Stimulated activated CD8-positive, alpha-beta memory T cell treated with anti-CD3 and anti-CD28 coated beads, Interleukin-12 subunit alpha, Interleukin-12 subunit beta, amount 100 ng/mL, for 1 hour (primary cell): ENCODE measurements around the gene RBM12.

Experiments
- DNase-seq: peaks from one replicate; pipeline ENCODE4 v3.0.0-alpha.2; 2020; ENCODE audit warnings: low read depth

Gene RBM12

DNA sequence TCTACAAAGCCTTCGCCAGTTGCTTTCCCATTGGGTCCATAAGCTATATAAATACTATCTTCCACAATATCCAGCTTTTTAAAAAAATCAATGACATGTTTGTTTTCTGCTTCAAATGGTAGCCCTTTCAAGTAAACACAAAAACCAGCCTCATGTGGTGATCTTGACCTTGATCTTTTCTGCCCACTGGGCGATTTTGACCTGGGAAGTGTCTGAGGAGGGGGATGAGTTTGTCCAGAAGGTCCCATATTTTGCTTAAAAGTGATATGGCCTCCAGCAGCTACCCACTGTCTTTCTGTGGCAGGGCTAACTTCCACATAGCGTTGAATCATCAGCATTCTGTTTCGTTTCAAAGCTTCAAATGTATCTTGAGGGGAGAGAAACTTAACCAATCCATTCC is 10.8 kb downstream of the RBM12 start:
- DNase-seq: no peak

DNA sequence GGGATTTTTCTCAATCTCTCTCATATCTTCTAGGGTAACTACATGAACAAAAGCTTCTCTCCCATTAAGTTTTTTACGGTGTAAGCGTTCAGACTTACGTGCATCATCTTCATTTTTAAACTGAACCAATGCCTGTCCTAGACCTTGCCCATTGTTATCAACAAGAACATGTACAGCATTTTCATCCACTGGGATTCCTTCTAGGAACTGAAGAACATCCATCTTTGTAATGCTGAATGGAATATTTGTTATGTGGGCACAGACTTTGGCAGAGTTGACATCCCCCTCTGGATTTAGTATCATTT is 11.3 kb downstream of the RBM12 start:
- DNase-seq: no peak

- DNase-seq: no peak
These were observed 11.9 kb downstream of the RBM12 start for GRCh38 chr20:35652641-35653429.

GRCh38 chr20:35651958-35652357 is 12.7 kb downstream of the RBM12 start:
- no peak for DNase-seq

- DNase-seq: no peak
These were observed 14.1 kb downstream of the RBM12 start for GRCh38 chr20:35650632-35651031.

- no peak for DNase-seq
These were observed 15.9 kb downstream of the RBM12 start for GRCh38 chr20:35648836-35649235.

DNA sequence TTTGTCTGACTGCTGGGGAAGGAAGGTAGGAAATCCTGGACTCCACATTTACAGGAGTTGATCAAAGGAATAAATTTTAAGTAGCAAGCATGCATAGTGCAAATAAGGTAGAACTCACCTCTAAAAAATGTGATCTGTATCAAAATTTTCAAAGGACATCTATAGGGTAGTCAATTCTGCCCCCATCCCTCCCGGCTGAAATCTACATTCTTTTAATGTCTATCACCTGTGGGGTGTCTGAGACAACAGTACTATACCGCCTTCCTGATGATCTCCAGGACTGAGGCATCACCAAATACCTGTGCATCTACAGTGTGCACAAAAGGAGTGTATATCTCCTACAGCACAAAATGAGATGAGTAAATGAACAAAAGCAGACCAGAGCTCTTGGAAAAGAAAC is 19.9 kb downstream of the RBM12 start:
- DNase-seq: no peak

DNA sequence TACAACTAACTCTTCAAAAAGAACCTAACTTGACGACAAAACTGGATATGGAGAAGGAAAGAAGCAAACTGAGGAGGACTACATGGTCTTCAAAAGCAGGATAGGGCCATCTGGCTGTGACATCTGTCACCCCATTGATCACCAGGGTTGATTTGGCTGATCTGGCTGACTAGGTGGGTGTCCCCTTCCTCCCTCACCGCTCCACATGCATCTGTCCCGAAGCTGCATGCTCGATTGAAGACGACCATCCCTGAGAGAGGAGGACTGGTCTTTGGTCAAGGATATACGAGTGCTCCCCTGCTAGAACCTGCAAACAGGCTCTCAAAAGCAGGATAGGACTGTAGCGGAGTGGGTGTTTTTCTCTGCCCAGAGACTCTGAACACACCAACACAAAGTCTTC is 21.7 kb downstream of the RBM12 start:
- no peak for DNase-seq

GRCh38 chr20:35641743-35642142 is 23.0 kb downstream of the RBM12 start:
- no peak for DNase-seq

- DNase-seq: no peak
These were observed 24.0 kb downstream of the RBM12 start for GRCh38 chr20:35640724-35641123.

- DNase-seq: no peak
These were observed 25.9 kb downstream of the RBM12 start for GRCh38 chr20:35638751-35639150.

GRCh38 chr20:35637276-35637675 is 27.4 kb downstream of the RBM12 start:
- DNase-seq: no peak

- DNase-seq: no peak
These were observed 28.6 kb downstream of the RBM12 start for GRCh38 chr20:35636095-35636494.

- DNase-seq: no peak
These were observed 29.0 kb downstream of the RBM12 start for GRCh38 chr20:35635652-35636051.

- DNase-seq: no peak
These were observed 32.1 kb downstream of the RBM12 start for GRCh38 chr20:35632539-35633115.

GRCh38 chr20:35630636-35631035 is 34.1 kb downstream of the RBM12 start:
- no peak for DNase-seq

- DNase-seq: no peak
These were observed 35.1 kb downstream of the RBM12 start for GRCh38 chr20:35629427-35630145.

DNA sequence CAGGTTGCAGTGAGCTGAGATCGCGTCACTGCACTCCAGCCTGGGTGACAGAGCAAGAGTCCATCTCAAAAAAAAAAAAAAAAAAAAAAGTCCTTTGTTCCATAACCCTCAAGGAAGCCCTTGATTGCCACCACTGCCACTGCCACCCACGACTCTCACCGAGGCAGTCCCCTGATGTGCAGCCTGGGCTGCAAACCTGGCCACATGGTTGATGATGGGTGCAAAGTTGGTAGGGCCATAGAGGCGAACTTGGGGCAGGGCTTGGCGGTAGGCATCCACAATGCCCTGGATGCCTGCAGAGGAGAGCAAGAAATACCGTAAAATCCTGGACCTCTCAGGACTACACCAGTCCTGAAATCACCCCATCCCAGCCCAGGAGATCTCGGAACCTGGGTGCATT is 37.6 kb downstream of the RBM12 start:
- DNase-seq: no peak

- no peak for DNase-seq
These were observed 38.2 kb downstream of the RBM12 start for GRCh38 chr20:35626386-35627001.

GRCh38 chr20:35625584-35626385 is 38.9 kb downstream of the RBM12 start:
- no peak for DNase-seq

- DNase-seq: no peak
These were observed 43.1 kb downstream of the RBM12 start for GRCh38 chr20:35621560-35621946.
